KOPT-K1 (cell line): ENCODE results near the gene SMIM1.

Experiments used
- H3K27ac ChIP-seq: fragments of 200-600 bp; sonication (generic); 2 replicates; pipeline ENCODE4 v1.5.1; 2016; ENCODE audit warnings: antibody characterized with exemption, mild to moderate bottlenecking, low read depth, low read length; ENCODE audit not compliant: poor library complexity, severe bottlenecking
- H3K36me3 ChIP-seq: fragments of 200-600 bp; sonication (generic); 2 replicates; pipeline ENCODE4 v1.5.1; 2017; ENCODE audit warnings: antibody characterized with exemption, mild to moderate bottlenecking, low read length, moderate library complexity; ENCODE audit not compliant: insufficient read depth
- H3K9me3 ChIP-seq: fragments of 200-600 bp; sonication (generic); 2 replicates; pipeline ENCODE4 v1.5.1; 2017; ENCODE audit warnings: antibody characterized with exemption, low read length, mild to moderate bottlenecking; ENCODE audit not compliant: insufficient read depth, poor library complexity, severe bottlenecking

SMIM1 gene

DNA sequence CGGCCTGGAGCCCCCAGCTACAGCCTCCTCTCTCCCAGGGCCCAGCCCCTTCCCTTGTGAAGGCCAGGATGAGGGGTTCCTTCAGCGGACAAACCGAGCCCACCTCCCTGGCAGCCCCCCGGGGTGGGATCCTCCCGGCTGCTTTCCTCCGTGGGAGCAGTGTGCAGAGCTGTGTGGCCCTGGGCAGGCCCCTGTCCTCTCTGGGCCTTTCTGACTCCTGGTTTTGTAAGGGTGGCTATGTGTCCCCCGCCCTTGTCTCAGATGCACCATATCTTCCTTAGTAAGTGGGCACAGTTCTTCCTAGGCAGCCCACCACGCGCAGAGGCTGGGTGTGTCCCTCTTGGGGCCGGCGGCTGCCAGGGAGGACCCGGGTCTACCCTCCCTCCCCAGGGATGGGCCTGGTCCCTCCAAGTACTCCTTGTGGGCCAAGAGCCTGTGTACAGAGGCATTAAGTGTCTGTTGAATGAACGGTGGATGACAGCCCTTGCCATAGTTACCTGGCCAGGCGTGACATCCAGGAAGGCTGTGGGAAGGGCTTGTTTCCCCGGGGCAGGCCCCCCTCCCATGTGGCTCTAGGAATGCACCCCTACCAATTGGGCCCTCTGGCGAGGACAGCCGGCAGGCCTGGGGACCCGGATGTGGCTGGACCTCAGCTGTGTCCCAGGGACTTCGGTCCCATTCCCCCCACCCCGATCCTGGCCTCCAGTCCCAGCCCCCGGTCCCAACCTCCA, 3.8 kb downstream of the SMIM1 start:
- H3K36me3 ChIP-seq: peaks cover 36% of the 10 kb centered on the region
- no peak overlapping the region for H3K27ac ChIP-seq
- H3K9me3 ChIP-seq: no peaks in the 10 kb centered on the region

DNA sequence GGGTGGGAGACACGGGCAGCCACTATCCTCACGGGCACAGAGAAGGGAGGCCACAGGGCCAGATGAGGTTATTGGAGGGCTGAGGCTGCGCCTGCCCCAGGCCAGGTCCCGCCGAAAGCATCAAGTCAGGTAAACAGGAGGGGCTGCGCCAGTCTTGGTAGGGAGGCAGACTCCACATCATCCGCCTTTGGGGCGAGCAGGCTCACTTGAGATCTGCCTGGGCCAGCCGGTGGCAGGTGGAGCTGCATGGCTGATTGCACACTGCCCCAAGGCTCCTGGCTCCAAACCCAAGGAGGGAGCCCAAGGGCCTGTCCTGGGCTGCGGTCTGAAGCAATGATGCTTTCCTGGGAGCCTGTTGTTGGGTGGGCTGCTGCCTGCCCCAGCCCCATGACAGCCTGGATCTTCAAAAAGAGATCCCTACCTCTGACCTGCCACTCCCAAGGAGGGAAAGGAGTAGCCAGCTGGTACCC, 4.6 kb downstream of the SMIM1 start:
- H3K9me3 ChIP-seq: no peaks in the 10 kb centered on the region
- no peak overlapping the region for H3K27ac ChIP-seq

DNA sequence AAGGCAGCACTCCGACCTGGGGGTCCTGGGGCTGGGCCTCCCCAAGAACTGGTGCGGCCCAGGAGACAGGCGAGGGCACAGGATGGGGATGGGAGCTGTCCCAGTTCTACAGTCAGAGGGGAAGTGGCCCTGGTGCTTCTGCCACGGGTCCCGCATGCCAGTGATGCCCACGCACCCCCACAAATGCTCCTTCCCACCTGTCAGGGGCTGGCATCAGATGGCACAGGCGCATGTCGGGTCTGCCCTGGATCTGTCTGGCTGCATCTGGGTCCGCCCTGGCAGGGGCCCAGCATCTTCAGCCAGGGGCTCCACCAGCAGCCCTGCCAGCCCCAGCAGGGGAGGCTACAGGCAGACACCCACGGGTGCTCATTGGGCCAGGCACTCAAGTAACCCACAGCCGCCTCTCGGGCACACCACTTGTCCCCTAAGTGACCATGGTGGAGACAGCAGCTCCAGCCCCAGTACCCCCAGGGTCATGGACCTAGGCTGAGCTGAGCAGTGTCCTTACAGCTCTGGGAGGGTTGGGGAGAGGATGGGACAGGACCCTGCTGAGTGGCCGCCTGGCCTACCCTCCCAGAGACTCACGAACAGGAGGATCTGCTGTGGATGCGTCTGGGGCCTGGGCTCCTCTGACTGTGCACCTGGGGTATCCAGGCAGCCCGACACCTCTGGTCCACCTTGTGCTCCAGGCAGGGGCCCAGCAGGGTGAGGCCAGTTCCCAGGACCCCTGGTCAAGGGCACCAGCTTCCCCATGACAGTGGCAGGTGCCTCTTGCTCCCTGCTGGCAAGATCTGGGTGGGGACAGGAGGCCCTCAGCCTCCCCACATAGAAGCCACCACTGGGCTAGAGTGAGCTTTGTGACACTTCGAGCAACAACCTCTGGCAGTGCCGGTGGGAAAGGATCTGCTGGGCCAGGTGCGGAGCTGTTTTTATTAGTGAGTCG, 5.4 kb downstream of the SMIM1 start:
- no peaks in the 10 kb centered on the region for H3K9me3 ChIP-seq
- peaks cover 51% of the 10 kb centered on the region for H3K36me3 ChIP-seq
- no peak overlapping the region for H3K27ac ChIP-seq

More for the DNA sequence above, 4.6 kb downstream of the SMIM1 start:
- H3K36me3 ChIP-seq: peaks cover 43% of the 10 kb centered on the region

DNA sequence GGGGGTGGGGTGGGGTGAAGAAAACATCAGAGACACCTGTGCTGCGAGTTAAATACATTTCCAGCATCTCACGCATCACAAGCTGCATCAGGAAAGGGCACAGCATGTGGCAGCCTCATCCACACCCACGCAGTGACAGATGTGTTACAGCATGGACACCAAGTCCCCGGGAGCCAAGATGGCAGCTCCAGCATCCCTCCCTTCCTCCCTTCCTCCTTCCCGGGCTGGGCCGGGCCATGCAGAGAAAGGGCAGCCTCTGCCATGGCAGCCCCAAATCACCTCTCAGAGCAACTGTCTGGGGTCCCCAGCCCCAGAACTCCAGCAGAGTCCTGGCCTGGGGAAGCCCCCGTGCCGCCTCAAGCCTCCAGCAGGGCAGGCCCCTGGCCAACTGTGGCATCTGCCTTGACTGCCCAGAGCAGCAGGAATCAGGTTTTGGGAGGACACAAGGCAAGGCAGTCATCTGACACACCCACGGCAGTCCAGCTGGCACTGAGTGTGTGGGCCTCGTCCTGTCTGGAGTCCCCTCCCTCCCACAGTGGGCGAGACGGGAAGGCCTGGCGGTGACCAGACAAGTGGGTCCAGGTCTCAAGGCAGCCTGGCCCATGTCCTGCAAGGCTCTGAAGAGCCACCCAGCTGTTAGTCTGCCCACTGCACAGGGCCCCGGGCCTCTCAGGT, 6.2 kb downstream of the SMIM1 start:
- H3K9me3 ChIP-seq: no peaks in the 10 kb centered on the region
- H3K27ac ChIP-seq: no peak overlapping the region
- peaks cover 59% of the 10 kb centered on the region for H3K36me3 ChIP-seq

DNA sequence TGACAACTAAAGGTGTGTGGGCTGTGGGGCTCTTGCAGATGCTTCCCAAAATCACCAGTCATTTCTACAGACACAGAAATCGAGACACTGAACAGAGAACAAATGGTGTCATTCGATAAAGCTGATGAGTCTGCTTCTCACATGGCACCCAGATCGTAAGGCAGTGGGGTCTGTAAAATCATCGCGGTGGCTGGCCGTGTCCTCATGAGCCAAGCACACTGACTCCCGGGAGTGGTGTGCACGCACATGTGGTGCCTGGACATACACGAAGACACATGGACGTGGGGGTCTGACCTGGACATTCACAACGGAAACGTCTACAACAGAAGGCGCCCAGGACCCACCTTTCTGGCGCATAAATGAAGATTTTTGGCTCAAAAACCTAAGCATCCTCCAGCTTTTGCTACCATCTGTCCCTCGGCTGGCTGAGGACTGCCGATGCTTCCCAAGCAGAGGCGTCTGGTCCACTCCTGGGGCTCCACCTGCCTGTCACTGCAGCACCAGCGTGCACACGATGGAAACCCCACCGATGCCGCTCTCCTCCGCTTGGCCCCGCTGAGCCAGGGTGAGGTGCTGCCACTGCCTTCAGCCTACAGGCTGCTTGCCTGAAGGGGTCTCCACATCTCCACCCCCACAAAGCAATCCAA, 6.8 kb downstream of the SMIM1 start:
- H3K27ac ChIP-seq: no peak overlapping the region
- H3K36me3 ChIP-seq: peaks cover 65% of the 10 kb centered on the region

DNA sequence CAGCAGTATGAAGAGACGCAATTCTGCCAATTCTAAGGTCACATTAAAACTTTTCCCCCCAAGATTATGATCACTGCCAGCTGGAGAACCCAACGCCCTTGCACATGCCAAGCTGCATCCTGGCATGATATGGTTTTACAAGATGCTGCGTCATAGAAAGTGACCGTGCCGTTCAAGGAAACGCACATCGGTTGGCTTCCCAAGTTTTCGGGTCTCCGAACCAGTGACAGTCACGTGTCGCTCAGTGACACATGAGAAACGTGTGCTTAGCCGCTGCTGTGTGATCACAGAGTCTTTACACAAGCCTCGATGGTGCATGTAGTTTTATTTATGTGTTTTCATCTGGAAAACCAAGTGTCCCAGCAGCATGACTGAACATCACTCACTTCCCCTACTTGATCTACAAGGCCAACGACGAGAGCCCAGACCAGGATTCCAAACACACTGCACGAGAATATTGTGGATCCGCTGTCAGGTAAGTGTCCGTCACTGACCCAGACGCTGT, 7.4 kb downstream of the SMIM1 start:
- peaks cover 71% of the 10 kb centered on the region for H3K36me3 ChIP-seq
- no peaks in the 10 kb centered on the region for H3K9me3 ChIP-seq
- no peak overlapping the region for H3K27ac ChIP-seq

More for the DNA sequence above, 6.8 kb downstream of the SMIM1 start:
- H3K9me3 ChIP-seq: no peaks in the 10 kb centered on the region

DNA sequence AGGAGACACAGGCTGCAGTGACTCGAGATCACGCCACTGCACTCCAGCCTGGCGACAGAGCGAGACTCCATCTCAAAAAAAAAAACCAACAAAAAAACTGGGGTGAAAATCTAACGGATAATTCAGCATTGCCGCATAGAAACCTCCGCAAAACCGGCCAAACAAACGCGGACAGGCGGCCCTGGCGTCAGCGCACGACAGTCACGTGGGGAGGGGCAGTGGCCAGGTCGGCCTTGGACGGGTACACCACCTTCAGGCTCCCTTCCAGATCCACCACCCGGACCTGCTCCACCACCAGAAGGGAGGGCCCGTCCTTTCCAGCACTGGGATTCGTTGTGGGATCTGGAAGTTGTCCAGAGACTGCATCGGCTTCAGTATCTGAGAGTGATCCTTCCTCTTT, 8.4 kb downstream of the SMIM1 start:
- no peaks in the 10 kb centered on the region for H3K9me3 ChIP-seq
- H3K27ac ChIP-seq: no peak overlapping the region
- peaks cover 81% of the 10 kb centered on the region for H3K36me3 ChIP-seq

DNA sequence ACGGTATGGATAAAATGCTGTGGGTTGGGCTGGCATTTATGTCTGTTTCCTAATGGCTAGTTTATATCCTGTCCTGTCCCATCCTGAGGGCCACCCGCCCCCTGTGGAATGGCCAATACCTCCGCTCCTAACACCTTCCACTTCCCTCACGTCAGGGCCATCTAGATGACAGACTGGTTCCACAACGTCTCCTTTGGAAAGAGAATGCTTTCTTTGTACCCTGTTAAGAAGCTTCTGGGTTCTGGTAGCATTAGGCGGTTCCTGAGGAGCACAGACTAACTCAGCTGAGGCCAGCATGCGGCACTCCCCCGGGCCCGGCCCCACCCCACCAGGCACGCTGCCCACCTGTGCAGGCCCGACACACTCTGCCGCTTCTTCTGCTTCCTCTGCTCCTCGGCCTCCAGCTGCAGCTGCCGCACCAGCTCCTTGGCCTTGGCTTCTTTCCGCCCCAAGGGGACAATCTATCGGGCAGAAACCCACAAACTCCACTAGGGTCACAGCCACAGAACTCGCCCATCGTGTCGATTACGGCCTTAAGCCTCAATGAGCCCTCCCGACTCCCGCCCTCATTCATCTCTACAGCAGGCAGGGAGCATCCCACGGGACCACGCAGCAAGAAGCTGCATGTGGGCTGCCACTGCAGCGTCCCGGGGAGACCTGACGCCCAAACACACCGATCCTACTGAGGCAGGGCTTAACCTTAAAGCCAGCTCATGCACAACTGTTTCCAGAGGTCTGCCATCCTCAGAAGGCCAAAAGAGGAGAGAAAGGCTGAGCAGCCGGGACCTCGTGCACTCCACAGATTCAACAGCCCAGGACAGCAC, 11.3 kb downstream of the SMIM1 start:
- Histone ChIP-seq H3K9me3 (no peaks in the 10 kb centered on the region), H3K36me3 (peaks cover 99% of the 10 kb centered on the region), H3K27ac (no peak overlapping the region)

DNA sequence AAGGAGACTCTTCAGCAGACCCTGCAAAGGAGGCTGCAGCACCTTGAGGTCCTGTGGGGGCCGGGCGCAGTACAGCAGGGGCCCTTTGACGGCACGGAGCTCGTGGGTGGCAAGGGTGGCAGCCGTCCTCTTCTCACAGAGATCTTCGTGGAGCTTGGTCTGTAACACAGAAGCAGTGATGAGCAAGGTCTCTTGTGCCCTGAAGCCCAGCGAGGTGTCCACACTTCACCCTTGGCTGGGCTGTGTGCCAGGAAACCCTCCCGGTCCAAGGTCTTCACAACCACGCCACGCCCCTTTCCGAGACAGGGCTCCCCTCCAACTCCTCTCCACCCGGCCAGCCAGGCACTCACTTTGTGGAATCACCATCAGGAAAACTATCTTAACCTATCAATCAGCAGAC, 12.5 kb downstream of the SMIM1 start:
- Histone ChIP-seq H3K27ac (no peak overlapping the region), H3K9me3 (no peaks in the 10 kb centered on the region), H3K36me3 (peaks cover 99% of the 10 kb centered on the region)

DNA sequence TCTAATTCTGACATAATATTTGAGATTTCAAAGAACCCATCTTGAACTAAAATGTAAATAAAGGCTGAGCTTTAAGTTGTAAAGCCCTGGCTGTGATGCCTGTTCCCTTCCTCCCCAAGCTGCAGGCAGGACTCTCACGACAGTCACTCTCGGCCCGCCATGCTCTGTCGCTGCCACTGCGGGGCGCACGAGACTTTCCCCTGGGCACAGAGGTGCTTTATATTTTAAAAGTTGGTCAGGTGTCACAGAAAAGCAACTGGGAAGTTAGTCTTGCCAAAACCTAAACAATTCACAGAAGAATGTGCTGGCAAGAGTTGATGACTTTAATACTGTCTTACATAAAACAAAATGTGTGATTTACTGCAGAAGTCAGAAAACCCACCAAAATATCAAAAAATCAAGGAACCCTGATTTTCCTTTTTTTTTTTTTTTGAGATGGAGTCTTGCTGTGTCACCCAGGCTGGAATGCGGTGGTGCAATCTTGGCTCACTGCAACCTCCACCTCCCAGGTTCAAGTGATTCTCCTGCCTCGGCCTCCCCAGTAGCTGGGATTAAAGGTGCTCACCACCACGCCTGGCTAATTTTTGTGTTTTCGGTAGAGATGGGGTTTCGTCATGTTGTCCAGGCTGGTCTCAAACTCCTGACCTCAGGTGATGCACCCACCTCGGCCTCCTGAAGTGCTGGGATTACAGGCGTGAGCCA, 13.1 kb downstream of the SMIM1 start:
- H3K9me3 ChIP-seq: no peaks in the 10 kb centered on the region
- H3K27ac ChIP-seq: no peak overlapping the region
- H3K36me3 ChIP-seq: peaks cover 99% of the 10 kb centered on the region

DNA sequence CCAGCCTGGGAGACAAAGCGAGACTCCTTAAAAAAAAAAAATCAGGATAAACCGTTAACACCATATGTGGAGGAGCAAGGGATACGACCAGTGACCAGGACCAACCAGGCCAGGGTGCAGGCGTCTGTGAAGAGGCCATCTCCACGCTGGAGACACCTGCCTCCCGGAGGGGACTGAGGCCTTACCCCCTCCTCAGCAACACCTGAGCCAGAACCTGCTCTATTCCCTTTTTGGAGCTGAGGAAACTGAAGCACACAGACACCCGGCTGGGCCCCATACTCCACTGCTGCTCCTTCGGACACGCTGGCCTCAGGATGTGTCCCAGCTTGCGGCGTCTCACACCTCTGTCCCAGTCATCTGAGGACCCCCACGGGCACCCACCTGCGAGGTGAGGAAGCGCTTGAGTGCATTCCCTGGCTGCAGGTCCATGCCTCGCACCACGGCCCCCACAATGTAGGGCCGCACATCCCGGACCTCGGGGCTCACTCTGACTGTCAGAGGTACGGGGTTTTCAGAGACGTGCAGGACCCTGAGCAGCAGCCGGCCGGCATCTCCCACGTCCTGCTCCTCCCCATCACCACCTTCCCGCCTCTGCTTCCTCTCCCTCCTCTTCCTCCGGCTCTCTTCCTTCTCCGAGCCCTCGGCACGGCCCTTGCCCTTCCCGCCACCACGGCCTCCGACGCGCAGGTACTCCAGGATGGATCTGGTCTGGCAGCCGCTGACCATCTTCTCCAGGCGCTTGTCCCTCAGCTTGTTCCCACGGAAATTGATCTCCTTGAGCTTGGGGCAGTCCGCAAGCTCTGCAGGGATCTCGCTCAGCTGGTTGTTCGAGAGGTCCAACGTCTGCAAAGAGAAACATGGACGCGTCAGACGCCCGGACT, 14.2 kb downstream of the SMIM1 start:
- peaks cover 91% of the 10 kb centered on the region for H3K36me3 ChIP-seq
- no peak overlapping the region for H3K27ac ChIP-seq
- no peaks in the 10 kb centered on the region for H3K9me3 ChIP-seq

DNA sequence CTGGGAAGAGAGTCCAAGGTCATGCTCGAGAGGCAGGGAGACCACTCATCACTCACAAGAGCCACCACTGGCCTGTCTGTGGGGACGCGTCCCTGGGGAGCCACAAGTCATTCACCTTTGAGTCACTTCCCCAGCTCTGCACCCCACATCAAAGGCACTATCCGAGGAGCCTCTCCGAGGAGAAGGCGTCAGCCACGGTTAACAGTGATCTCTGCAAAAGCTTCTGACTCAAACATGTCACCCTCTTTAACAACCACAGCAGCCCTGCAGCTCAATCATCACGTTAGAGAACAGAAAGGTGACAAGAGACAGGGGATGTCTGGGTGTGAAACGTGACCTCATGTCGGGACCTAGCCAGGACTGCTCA, 14.8 kb downstream of the SMIM1 start:
- no peaks in the 10 kb centered on the region for H3K9me3 ChIP-seq
- no peak overlapping the region for H3K27ac ChIP-seq
- H3K36me3 ChIP-seq: peaks cover 91% of the 10 kb centered on the region
